ENCODE measurements around the gene TSPAN14. TPM values are rescaled to one million over a fixed set of nuclear protein-coding genes. Genes with fewer than 3 reads are reported as not detected.

TSPAN14 gene
- total and polyA plus RNA-seq, 2 of the 8 experiments (the other 6 are each of a cell fraction or from before 2014, with no cell fraction given) = 47.4 to 57.8 TPM

GRCh38 chr10:80457554-80458262, 3.6 kb downstream of the TSPAN14 start:
- H3K27ac ChIP-seq (ENCODE audit: low read depth, low read length) = no peak overlapping the region
- H4K20me1 ChIP-seq (replicated peaks in 1 of 2; ENCODE audit: control insufficient read depth in 1 of 2, insufficient read depth in 2 of 2, low read length in 2 of 2) = peaks cover 21 to 43% of the 10 kb centered on the region in 2 experiments
- FAIRE-seq (no peak), DNase-seq (ENCODE audit: low read depth in 1 of 2, low spot score in 2 of 2) (no peak)
- H4K5ac ChIP-seq (ENCODE audit: insufficient read length, low read depth, low read length) = no peak overlapping the region
- no peak overlapping the region for H3K9ac ChIP-seq (replicated peaks in 1 of 4; ENCODE audit: extremely low read depth in 1 of 4, low read depth in 3 of 4, low read length in 3 of 4)
- 0 out of 2 replicates have a peak overlapping the region, but pooled peaks have one; percentile 16 for H2AK5ac ChIP-seq (ENCODE audit: low read depth, low read length)
- H3K18ac ChIP-seq (ENCODE audit: extremely low read depth, low read length) = no peak overlapping the region
- peak overlapping the region; percentile 0 to 11; a peak in 1 of 4 replicates for H3K4me2 ChIP-seq (ENCODE audit: insufficient read depth in 1 of 2, low read depth in 2 of 2, low read length in 2 of 2)
- H3K79me2 ChIP-seq (ENCODE audit: control insufficient read depth in 1 of 2, insufficient read depth in 2 of 2, low read length in 2 of 2) = peaks cover 16 to 75% of the 10 kb centered on the region in 2 experiments
- peaks cover 0 to 4% (median 0%) of the 10 kb centered on the region in 4 experiments; a peak in 2 of 7 replicates for H3K27me3 ChIP-seq (replicated peaks in 1 of 4; ENCODE audit: control insufficient read depth in 3 of 4, extremely low read depth in 1 of 4, insufficient read depth in 3 of 4, low read length in 3 of 4)
- H2BK12ac ChIP-seq (ENCODE audit: low read depth, low read length) = no peak overlapping the region
- H2BK5ac ChIP-seq (ENCODE audit: low read depth, low read length) = no peak overlapping the region
- no peak overlapping the region for H2BK120ac ChIP-seq (replicated peaks; ENCODE audit: low read depth, low read length)
- CTCF ChIA-PET (ENCODE audit: partially characterized antibody) = interaction anchor here (0.6 to 38.4 kb wide), 9 partner anchors 7 to 86 kb away, joined by 3 to 1263 read pairs (median 9); partner anchors contain the start of gene TSPAN14
- H3K4me1 ChIP-seq (replicated peaks in 1 of 4; ENCODE audit: control insufficient read depth in 3 of 4, insufficient read depth in 4 of 4, low read length in 3 of 4) = peaks cover 36 to 50% (median 46%) of the 10 kb centered on the region in 4 experiments
- no peak overlapping the region for H3K14ac ChIP-seq (ENCODE audit: insufficient read length)
- no peak overlapping the region for H3K4ac ChIP-seq (replicated peaks; ENCODE audit: insufficient read length, low read depth, low read length)
- H3K79me1 ChIP-seq (ENCODE audit: low read depth, low read length) = peaks cover 23% of the 10 kb centered on the region
- H3K36me3 ChIP-seq (ENCODE audit: control insufficient read depth in 2 of 4, insufficient read depth in 4 of 4, low read length in 3 of 4) = no peaks in the 10 kb centered on the region
- H3K23me2 ChIP-seq (ENCODE audit: low read depth, low read length) = peaks cover 9% of the 10 kb centered on the region; the same call in 1 of the 2 replicates
- H2AFZ ChIP-seq (ENCODE audit: low read length) = no peak overlapping the region
- WGBS, 2 experiments (ENCODE audit: extremely low coverage in 1 of 2, insufficient coverage in 1 of 2, insufficient read length in 1 of 2, insufficient replicate concordance in 2 of 2, low coverage in 1 of 2, low lambda C conversion rate in 2 of 2, missing lambda C conversion rate in 1 of 2) = 84% methylated on average over 8 of the region's 8 CpGs; no CpG with 5 or more reads in 1 of the 2 experiments
- no peak overlapping the region for H3K56ac ChIP-seq (replicated peaks; ENCODE audit: insufficient read length, low read depth, low read length)
- H2BK15ac ChIP-seq (ENCODE audit: low read length) = no peak overlapping the region
- no peak overlapping the region for H3K23ac ChIP-seq (ENCODE audit: insufficient read length)
- TF ChIP-seq NRF1 (IDR thresholded peaks at IDR 0.05; ENCODE audit: low read depth, low read length) (no peak), GTF2F1 (IDR thresholded peaks at IDR 0.05; ENCODE audit: borderline replicate concordance, low read depth, low read length) (no peak), SRF (IDR thresholded peaks at IDR 0.05; ENCODE audit: low read depth, low read length) (no peak), KDM4A (IDR thresholded peaks at IDR 0.05; ENCODE audit: low read depth, low read length, severe bottlenecking) (no peak), CTCF (IDR thresholded peaks at IDR 0.05; ENCODE audit: control extremely low read depth in 1 of 3, insufficient read depth in 1 of 3, low read depth in 1 of 3, low read length in 3 of 3) (peak; percentile 48 to 78 (median 70)), RAD21 (IDR thresholded peaks at IDR 0.05 in 1 of 2, conservative IDR thresholded peaks at IDR 0.05 in 1 of 2; ENCODE audit: low read depth in 2 of 2, low read length in 2 of 2) (peak; percentile 40 to 54)
- no peaks in the 10 kb centered on the region for H3K9me3 ChIP-seq (ENCODE audit: insufficient read depth in 2 of 2, low read depth in 1 of 2, low read length in 1 of 2)
- no peak overlapping the region for H2BK20ac ChIP-seq (ENCODE audit: low read length)
- H4K91ac ChIP-seq (replicated peaks; ENCODE audit: insufficient read length, low read length) = no peak overlapping the region
- POLR2A ChIA-PET (ENCODE audit: partially characterized antibody) = interaction anchor here (1.1 to 1.8 kb wide), 2 partner anchors 10 to 11 kb away, joined by 3 to 4 read pairs; no protein-coding TSS in a partner anchor
- H4K8ac ChIP-seq (ENCODE audit: extremely low read depth, insufficient read depth, low read length) = no peak overlapping the region; the same call in 1 of the 2 replicates
- no peak overlapping the region for H3K4me3 ChIP-seq (ENCODE audit: extremely low read depth in 1 of 4, insufficient read depth in 2 of 4, low read depth in 3 of 4, low read length in 4 of 4)
